ENCODE measurements around the gene MYO5C.

The MYO5C gene, protein sequence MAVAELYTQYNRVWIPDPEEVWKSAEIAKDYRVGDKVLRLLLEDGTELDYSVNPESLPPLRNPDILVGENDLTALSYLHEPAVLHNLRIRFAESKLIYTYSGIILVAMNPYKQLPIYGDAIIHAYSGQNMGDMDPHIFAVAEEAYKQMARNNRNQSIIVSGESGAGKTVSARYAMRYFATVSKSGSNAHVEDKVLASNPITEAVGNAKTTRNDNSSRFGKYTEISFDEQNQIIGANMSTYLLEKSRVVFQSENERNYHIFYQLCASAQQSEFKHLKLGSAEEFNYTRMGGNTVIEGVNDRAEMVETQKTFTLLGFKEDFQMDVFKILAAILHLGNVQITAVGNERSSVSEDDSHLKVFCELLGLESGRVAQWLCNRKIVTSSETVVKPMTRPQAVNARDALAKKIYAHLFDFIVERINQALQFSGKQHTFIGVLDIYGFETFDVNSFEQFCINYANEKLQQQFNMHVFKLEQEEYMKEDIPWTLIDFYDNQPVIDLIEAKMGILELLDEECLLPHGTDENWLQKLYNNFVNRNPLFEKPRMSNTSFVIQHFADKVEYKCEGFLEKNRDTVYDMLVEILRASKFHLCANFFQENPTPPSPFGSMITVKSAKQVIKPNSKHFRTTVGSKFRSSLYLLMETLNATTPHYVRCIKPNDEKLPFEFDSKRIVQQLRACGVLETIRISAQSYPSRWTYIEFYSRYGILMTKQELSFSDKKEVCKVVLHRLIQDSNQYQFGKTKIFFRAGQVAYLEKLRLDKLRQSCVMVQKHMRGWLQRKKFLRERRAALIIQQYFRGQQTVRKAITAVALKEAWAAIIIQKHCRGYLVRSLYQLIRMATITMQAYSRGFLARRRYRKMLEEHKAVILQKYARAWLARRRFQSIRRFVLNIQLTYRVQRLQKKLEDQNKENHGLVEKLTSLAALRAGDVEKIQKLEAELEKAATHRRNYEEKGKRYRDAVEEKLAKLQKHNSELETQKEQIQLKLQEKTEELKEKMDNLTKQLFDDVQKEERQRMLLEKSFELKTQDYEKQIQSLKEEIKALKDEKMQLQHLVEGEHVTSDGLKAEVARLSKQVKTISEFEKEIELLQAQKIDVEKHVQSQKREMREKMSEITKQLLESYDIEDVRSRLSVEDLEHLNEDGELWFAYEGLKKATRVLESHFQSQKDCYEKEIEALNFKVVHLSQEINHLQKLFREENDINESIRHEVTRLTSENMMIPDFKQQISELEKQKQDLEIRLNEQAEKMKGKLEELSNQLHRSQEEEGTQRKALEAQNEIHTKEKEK (N-terminal part only)

GRCh38 chr15:52295421-52296001 lies at the start of gene MYO5C:
Gene MYO5C (minus strand): TSS chr15:52295804. CDS start chr15:52295636, 168 bp downstream.
- DNase-seq (ENCODE audit: low read depth): no peak

- no peak for DNase-seq (ENCODE audit: low read depth)
These were observed 49.0 kb upstream of the MYO5C start for GRCh38 chr15:52344592-52344991.

DNA sequence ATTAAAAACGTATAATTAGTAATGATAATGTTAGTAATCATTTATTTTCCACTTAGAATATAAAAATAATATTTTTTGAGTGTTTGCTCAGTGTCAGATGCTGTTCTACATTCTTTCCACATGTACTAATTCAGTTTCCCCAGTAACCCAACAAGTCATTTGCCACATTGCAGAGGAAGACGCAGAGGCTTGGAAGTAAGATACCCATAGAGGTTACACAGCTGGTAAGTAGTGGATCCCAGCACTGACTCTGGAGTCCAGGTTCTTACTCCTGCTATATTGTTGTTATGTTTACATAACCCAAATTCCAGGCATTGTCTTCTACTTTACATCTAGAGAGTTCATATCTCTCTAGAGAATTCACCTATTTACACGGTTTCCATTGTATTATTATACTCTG lies 48.2 kb upstream of the MYO5C start:
- DNase-seq (ENCODE audit: low read depth): peak; percentile 54

DNA sequence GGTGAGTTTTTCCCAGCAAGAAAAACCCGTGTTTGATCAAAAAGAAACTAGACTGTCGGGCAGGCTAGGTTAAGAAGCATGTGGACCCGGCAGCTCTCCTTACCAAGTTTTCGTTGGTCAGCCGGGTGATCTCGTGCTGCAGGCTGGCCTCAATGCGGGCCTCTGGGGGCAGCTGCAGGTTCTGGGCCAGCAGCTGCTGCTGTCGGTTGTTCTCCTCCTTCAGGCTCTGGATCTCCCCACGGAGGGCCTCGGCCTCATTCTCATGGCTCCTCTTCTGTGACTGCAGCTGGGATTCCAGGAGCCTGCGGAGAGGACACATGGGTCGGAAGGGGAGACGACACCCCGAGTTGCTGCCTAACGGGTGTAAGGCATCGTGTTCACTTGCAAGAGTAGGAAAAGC lies 44.5 kb upstream of the MYO5C start:
- no peak for DNase-seq (ENCODE audit: low read depth)

GRCh38 chr15:52338891-52339290 lies 43.3 kb upstream of the MYO5C start:
- no peak for DNase-seq (ENCODE audit: low read depth)

GRCh38 chr15:52338058-52338457 lies 42.5 kb upstream of the MYO5C start:
- DNase-seq (ENCODE audit: low read depth): no peak

DNA sequence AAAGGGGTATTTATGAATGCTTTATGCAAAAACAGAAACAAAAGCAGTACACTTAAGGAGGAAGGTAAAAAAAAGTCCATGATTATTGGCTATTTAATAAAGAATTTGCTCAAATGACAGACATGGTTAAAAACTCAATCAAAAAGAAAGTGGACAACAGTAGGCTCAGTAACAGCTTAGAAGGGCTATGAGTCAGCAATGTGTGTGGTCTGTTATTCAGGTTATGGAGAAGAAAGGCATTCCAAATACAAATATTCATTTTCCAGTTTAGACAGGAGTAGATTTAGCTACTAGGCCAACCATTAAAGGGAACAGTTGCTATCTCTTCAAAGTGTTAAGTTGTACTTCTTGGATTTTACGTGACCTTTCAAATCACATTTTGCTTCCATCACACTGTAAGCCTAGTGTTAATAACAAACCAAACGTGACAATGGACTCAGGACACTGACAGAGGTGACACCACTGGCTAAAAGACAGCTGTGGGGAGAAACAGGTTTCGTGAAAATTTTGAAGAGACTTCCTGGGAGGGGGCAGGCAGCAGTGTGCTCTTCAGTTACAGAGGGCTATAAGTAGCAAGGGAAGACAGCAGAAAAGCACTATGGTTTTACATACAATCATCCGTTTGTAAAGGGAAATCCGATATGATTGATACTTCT lies 41.7 kb upstream of the MYO5C start:
- DNase-seq (ENCODE audit: low read depth): no peak

- DNase-seq (ENCODE audit: low read depth): no peak
These were observed 40.9 kb upstream of the MYO5C start for GRCh38 chr15:52336529-52336928.

- no peak for DNase-seq (ENCODE audit: low read depth)
These were observed 39.0 kb upstream of the MYO5C start for GRCh38 chr15:52334491-52335160.

GRCh38 chr15:52331490-52332240 lies 36.1 kb upstream of the MYO5C start:
- no peak for DNase-seq (ENCODE audit: low read depth)

- no peak for DNase-seq (ENCODE audit: low read depth)
These were observed 34.4 kb upstream of the MYO5C start for GRCh38 chr15:52329987-52330386.

- DNase-seq (ENCODE audit: low read depth): no peak
These were observed 33.5 kb upstream of the MYO5C start for GRCh38 chr15:52329150-52329549.

GRCh38 chr15:52328680-52329079 lies 33.1 kb upstream of the MYO5C start:
- DNase-seq (ENCODE audit: low read depth): no peak

DNA sequence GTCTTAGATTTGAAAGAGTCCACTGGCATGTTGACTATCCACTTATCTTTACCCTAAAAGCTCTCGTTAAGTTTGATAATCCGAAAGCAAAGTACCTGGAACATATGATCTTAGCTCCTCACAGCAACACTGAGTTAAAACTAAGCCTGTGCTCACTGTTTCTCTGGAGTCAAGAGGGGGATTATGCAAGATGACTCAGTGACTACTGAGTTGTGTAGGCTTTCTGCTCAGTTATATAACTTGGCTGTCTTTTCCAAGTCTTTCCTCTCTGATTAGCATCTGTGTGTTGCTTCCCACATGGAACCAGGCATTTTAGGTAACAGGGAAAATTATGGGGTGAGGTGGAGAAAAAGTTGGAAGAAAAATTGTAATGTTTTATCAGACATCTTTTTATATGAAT lies 31.2 kb upstream of the MYO5C start:
- no peak for DNase-seq (ENCODE audit: low read depth)

- DNase-seq (ENCODE audit: low read depth): no peak
These were observed 28.5 kb upstream of the MYO5C start for GRCh38 chr15:52324109-52324508.

DNA sequence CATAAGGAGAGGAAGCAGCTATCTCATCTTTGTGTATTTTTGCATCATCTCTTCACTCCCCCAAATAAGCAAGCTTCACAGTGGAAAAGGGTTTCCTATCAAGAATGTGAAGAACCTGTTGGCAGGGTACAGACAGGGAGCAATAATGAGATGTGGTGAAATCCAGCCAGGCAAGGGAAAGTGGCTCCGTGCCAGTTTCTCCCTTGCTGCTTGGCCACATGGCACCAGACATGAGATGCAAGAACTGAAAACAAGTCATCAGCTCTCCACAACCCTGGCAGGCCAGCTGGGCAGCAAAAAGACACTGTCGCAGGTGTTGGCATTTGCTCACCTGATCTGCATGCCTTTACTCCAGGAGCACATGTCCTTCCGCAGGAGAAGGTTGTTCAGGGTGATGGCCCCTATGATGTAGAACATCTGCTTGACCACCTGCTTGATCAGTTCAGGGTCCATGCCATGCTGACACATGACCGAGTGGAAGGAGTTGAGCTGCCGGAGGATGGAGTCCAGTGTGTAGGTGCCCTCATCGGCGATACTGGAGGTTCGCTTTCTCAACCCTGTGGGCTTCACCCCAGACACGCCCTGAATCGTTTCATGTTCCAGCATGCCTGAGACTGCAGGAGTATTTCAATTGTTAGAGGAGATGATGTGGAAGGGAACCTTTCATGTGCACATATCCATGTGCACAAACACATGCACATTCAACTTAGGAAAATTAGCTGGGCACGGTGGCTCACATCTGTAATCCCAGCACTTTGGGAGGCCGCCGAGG lies 23.3 kb upstream of the MYO5C start:
- no peak for DNase-seq (ENCODE audit: low read depth)

DNA sequence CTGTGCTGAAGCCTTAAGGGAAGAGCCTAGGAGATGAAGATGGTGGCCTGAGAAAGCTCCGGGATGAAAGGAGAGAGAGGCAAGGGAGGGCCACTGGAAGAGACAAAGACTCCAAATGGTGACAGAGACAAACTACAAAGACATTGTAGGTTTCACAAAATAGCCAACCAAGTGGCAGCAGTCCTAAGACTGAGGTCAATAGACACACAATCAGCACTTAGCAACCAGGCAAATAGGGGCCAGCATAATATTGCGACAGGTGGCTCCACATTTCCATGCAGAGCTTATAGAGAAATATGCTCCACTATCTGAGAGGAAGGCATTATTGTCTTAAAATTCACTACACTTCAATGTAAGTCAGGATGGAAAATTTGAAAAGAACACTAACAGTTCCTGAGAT lies 22.1 kb upstream of the MYO5C start:
- no peak for DNase-seq (ENCODE audit: low read depth)

- no peak for DNase-seq (ENCODE audit: low read depth)
These were observed 21.4 kb upstream of the MYO5C start for GRCh38 chr15:52317022-52317421.

DNA sequence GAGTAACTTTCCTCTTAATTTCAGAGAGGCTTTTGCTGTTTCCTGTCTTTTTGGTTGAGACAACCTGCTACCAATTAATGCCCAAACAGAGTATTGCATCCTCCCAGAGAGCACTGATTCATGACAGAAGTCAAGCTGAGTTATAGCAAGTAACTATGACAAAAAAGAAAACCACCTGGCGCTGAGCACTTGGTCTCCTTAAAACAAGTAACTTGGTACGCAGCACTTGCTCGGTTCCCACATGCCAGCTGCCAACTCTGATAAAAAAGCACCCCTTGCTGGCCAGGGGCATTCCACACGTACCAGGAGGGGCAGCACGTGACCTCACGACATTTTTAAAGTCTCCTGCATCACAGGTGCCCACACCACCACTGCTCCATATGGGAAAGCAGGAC lies 13.5 kb upstream of the MYO5C start:
- no peak for DNase-seq (ENCODE audit: low read depth)

Data from non-pigmented ciliary epithelial cell (primary cell).